ENCODE measurements around the gene MAML2.

The MAML2 gene

GRCh38 chr11:96238563-96239135, 104.3 kb downstream of the MAML2 start:
- DNase-seq (ENCODE audit: low spot score): no peak

- DNase-seq (ENCODE audit: low spot score): no peak
Measured at GRCh38 chr11:96237766-96238266, 105.2 kb downstream of the MAML2 start.

DNA sequence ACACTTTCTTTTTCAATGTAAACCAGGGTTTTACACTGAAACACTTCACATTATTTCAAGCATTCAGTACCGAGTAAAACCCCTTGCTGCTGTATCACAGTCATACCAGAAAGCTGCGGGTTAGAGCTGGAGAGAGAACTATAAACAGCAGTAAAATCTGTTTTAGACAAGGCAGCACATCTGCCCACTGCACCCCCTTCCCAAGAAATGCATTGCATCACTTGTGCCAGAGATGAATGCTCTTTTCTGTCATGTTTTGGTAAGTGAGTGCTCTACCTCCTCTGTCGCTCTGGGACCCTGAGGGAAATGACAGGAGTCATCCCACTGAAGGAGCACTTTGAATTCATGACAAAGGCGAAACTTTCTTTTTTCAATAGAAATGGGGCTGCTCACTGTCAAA, 107.2 kb downstream of the MAML2 start:
- no peak for DNase-seq (ENCODE audit: low spot score)

DNA sequence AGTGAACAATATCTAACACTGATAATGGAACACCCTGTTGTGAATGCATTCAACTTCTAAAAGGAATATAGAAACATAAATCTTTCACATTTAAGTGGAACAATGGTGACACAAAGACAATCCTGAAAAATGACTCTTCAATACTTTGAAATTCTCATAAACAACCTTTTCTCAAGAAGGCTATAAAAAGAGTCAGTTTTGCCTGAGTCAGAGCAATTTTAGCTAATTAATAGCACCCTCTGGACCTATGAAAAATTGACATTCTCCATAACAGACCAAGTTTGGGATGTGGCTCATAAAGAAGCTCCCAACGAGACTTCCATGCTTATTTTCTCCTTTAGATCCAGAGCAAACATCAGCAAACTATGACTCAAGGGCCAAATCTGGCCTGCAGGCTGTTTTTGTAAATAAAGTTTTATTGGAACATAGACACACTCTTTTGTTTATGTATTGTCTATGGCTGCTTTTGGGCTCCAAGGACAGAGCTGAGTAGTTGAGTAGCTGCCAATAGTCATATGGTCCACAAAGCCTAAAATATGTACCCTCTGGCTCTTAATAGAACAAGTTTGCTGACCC, 108.0 kb downstream of the MAML2 start:
- DNase-seq (ENCODE audit: low spot score): no peak

DNA sequence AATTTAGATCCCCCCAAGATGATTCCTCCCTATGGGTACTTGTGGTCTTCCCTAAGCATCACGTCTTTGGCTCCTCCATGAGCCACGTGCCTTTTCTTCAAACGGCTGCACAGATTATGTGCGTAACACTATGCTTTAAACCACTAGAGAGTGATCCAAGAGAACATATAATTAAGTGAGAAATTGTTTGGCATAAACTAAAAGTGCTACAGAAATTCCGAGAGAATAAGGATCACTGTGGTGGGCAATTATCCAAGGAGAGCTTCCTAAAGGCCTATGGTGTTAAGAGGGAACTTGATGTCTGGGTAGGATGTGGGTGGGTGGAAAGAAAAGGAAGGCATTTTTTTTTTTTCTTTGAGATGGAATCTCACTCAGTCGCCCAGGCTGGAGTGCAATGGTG, 110.9 kb downstream of the MAML2 start:
- no peak for DNase-seq (ENCODE audit: low spot score)

GRCh38 chr11:96230686-96231085, 112.3 kb downstream of the MAML2 start:
- no peak for DNase-seq (ENCODE audit: low spot score)

GRCh38 chr11:96229354-96229977, 113.5 kb downstream of the MAML2 start:
- DNase-seq (ENCODE audit: low spot score): no peak

- no peak for DNase-seq (ENCODE audit: low spot score)
Measured at GRCh38 chr11:96228910-96229309, 114.1 kb downstream of the MAML2 start.

- DNase-seq (ENCODE audit: low spot score): no peak
Measured at GRCh38 chr11:96228473-96228891, 114.5 kb downstream of the MAML2 start.

- DNase-seq (ENCODE audit: low spot score): no peak
Measured at GRCh38 chr11:96227244-96227643, 115.8 kb downstream of the MAML2 start.

- no peak for DNase-seq (ENCODE audit: low spot score)
Measured at GRCh38 chr11:96223083-96223482, 119.9 kb downstream of the MAML2 start.

DNA sequence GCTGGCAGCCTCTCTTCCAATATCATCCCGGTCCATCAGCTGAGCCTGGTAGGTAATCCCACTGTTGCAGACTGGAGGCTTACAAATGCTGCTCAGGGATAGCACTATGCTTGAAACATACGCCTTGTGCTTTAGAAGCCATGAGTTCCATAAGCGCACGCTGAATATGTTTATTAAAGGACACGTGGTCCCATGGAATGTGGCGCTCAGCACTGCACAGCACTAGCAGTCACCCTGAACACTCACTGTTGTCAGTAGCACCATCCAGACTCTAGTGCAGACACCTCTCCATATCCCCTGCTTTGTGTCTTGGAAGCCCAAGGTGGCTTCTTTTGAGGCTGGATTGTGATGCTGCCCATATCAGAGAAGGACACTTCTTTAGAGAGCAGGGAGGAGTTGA, 120.9 kb downstream of the MAML2 start:
- DNase-seq (ENCODE audit: low spot score): no peak

DNA sequence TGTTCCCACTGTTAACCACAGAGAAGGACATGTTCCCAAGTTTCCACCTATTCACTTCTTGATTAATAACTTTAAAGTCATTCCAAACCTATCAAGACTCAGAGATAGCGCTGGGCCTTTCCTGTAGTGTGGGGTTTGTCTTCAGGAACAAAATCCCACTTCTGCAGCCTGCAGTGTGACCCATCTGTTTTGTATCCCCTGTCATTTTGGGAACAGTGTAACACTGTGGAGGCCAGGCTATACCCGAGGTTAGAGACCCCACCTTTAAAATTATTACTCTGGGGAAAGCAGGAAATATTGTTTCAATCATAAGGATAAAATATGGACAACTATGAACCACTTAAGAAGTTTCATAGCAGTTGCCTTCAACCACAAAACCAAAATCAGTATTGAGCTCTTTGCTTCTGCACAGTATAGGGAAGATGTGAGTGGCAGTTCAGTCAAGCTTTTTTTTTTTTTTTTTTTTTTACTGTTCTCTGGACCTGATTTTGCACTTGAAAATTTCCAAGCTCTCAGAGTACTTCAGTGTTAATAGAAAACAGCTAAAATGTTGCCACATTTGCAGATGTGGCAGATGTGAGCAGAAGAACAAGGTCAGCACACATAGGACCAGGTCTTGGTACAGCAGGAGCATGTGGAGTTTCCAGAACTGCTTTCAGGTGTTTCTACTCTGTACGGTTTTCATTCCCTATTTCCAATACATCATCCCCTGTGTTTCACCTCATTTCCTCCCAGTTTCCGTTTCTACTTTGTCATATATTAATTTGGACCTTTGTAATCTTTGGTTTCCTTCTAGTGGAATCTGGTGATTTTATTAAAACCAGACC, 121.5 kb downstream of the MAML2 start:
- DNase-seq (ENCODE audit: low spot score): no peak

DNA sequence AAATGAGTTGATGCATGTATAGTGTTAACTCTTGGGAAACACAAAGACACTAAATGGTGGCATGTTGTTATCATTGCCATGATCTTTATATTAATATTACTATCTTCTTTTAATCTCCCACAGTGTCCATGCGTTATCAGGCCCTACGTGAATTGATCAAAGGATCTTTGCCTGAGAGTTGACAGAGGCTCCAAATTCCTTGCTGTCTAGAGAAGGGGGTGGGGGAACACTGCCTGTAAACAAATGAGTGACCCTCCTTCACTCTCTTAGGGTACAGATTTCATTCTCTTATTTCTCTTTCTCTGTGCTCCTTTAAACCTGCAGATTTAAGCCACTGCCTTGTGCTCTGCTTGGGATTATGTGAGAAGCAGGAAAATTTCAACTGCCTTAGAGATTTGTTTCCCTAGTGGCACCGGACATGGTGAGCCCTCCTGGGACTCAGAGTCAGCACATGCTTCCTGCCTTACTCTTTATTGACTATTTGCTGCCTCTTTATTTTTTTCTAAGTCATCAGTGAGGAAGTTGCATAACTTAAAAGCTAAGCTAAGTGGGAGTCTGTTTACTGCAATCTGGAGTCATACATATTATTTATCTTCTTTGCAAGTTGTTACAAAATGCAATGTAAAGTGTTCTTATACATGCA, 122.9 kb downstream of the MAML2 start:
- no peak for DNase-seq (ENCODE audit: low spot score)

- no peak for DNase-seq (ENCODE audit: low spot score)
Measured at GRCh38 chr11:96218901-96219300, 124.1 kb downstream of the MAML2 start.

DNA sequence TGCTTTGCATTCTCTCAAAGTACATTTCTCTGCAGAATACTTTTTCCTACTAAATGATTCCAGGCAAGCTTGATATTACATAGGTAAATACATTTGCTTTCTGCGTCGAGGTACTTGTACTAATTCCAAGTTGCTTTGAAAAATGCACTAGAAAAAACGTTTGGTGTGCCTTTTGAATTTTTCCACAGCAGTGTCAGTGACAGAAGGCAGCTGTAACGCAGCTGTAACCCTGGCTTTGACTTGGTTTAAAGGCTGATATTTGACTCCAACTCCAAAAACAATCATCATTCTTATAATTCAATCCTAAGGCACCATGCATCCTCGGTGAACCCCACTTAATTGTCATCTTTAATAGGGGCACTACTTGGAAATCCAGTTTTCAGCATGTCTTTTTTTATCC, 125.0 kb downstream of the MAML2 start:
- DNase-seq (ENCODE audit: low spot score): no peak

- no peak for DNase-seq (ENCODE audit: low spot score)
Measured at GRCh38 chr11:96217206-96217605, 125.8 kb downstream of the MAML2 start.

DNA sequence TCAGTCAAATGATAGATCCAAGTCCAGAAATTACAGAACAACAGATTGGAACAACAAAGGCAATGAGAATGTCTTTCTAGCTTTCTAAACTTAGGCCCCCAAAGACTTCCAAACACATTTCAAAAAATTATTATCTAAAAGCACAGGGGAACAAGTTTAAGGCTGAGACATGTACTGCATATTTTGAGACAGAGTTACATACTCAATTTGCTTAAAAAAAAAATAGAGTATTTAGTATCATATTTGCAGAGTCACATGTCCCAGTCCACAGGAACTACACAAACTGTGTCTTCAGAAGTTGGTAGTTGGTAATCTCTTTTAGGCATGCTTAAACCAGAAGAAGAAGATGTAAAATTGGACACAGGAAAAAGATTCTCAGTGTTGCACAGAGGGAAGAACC, 127.2 kb downstream of the MAML2 start:
- DNase-seq (ENCODE audit: low spot score): no peak

- DNase-seq (ENCODE audit: low spot score): peak; percentile 34
Measured at GRCh38 chr11:96215110-96215782, 127.7 kb downstream of the MAML2 start.

DNA sequence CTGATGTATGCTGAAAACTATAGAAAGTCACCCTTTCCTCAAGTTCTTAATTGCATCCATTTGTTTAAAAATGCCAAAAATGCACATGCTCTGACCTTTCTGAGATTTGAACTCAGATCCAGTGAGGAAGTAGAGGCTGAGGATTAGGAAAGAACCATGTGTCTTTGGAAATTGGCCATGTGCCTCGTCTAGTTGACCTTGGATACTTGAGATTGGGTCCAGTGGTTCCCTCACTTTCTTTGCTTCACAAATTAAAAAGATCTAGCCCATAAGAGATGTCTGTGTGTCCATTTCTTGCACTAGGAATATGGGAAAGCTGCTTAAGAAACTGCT, 128.3 kb downstream of the MAML2 start:
- no peak for DNase-seq (ENCODE audit: low spot score)

DNA sequence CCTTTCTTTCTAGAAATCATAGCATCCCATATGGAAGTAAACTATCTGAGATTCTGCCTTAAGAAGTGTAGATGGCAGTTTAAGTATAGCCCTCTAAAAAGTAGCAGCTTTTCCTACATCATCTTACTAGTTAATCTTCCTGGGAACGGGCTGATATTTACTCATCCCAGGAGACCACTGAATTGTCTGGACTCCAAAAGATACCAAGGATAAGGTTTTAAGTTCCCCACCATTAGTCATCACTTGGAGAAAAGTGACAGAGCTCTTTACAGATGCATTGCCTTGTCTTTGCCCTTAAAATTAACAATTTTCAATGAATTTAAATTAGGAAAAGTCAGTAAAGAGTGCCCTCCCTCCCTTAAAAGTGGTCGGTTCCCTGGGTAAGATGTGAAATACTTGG, 129.5 kb downstream of the MAML2 start:
- no peak for DNase-seq (ENCODE audit: low spot score)

DNA sequence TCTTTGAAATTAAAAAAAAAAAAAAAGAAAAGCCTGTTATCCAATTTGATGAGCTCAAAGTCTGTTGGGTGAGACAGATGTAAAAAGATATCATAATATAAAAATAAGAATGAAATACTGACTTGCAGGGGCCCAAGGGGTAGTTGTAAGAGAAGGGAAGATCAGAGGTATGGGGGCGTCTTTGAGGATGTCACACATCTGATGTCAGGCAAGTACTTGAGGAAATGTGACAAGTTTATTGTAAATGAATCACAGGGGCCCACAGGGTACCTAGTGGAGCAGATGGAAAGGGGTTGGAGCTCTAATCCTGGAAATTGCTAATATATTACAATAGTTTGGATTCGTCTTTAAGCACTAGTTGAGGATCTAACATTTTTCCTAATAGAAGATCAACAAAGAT, 131.6 kb downstream of the MAML2 start:
- DNase-seq (ENCODE audit: low spot score): no peak
